ENCODE data around the gene PSMD12.
"Not testable (repeated sequence)": the region's sequence is repeated elsewhere in the genome, so short reads cannot be mapped to it uniquely, and the experiment has no call there.

Gene PSMD12

GRCh38 chr17:67324330-67324729 is 42.0 kb downstream of the PSMD12 start:
- TF ChIP-seq CTCF (IDR thresholded peaks at IDR 0.05; ENCODE audit: insufficient read depth, low read depth, low read length, missing control alignments): no peak
- no peak for DNase-seq (ENCODE audit: low read depth)
- H3K4me3 ChIP-seq (ENCODE audit: low read depth, low read length): no peak overlapping the region

GRCh38 chr17:67323445-67323844 is 42.9 kb downstream of the PSMD12 start:
- DNase-seq (ENCODE audit: low read depth): no peak
- no peak for TF ChIP-seq CTCF (IDR thresholded peaks at IDR 0.05; ENCODE audit: insufficient read depth, low read depth, low read length, missing control alignments)
- no peak overlapping the region for H3K4me3 ChIP-seq (ENCODE audit: low read depth, low read length)

GRCh38 chr17:67322042-67322787 is 44.2 kb downstream of the PSMD12 start:
- TF ChIP-seq CTCF (IDR thresholded peaks at IDR 0.05; ENCODE audit: insufficient read depth, low read depth, low read length, missing control alignments): no peak
- no peak overlapping the region for H3K4me3 ChIP-seq (ENCODE audit: low read depth, low read length)
- no peak for DNase-seq (ENCODE audit: low read depth)

GRCh38 chr17:67321486-67321885 is 44.9 kb downstream of the PSMD12 start:
- not testable (repeated sequence) for DNase-seq (ENCODE audit: low read depth); H3K4me3 ChIP-seq (ENCODE audit: low read depth, low read length)

GRCh38 chr17:67316781-67317180 is 49.6 kb downstream of the PSMD12 start:
- DNase-seq (ENCODE audit: low read depth): no peak
- TF ChIP-seq CTCF (IDR thresholded peaks at IDR 0.05; ENCODE audit: insufficient read depth, low read depth, low read length, missing control alignments): no peak
- H3K4me3 ChIP-seq (ENCODE audit: low read depth, low read length): no peak overlapping the region

GRCh38 chr17:67315865-67316264 is 50.5 kb downstream of the PSMD12 start:
- H3K4me3 ChIP-seq (ENCODE audit: low read depth, low read length): no peak overlapping the region
- DNase-seq (ENCODE audit: low read depth): no peak
- no peak for TF ChIP-seq CTCF (IDR thresholded peaks at IDR 0.05; ENCODE audit: insufficient read depth, low read depth, low read length, missing control alignments)

- no peak overlapping the region for H3K4me3 ChIP-seq (ENCODE audit: low read depth, low read length)
- TF ChIP-seq CTCF (IDR thresholded peaks at IDR 0.05; ENCODE audit: insufficient read depth, low read depth, low read length, missing control alignments): no peak
- DNase-seq (ENCODE audit: low read depth): no peak
These were observed 54.1 kb downstream of the PSMD12 start for GRCh38 chr17:67312265-67312664.
